ENCODE results near the gene IL16.

Gene IL16

GRCh38 chr15:81282911-81283310 is 86.2 kb downstream of the IL16 start:
- no peak for DNase-seq
- Histone ChIP-seq H3K4me3 (ENCODE audit: low read depth, low read length) (no peak overlapping the region), H3K36me3 (no peaks in the 10 kb centered on the region), H3K27me3 (no peaks in the 10 kb centered on the region), H3K4me1 (no peaks in the 10 kb centered on the region), H3K9me3 (no peaks in the 10 kb centered on the region)
- TF ChIP-seq CTCF (IDR thresholded peaks at IDR 0.05; ENCODE audit: low read depth, low read length) = no peak

DNA sequence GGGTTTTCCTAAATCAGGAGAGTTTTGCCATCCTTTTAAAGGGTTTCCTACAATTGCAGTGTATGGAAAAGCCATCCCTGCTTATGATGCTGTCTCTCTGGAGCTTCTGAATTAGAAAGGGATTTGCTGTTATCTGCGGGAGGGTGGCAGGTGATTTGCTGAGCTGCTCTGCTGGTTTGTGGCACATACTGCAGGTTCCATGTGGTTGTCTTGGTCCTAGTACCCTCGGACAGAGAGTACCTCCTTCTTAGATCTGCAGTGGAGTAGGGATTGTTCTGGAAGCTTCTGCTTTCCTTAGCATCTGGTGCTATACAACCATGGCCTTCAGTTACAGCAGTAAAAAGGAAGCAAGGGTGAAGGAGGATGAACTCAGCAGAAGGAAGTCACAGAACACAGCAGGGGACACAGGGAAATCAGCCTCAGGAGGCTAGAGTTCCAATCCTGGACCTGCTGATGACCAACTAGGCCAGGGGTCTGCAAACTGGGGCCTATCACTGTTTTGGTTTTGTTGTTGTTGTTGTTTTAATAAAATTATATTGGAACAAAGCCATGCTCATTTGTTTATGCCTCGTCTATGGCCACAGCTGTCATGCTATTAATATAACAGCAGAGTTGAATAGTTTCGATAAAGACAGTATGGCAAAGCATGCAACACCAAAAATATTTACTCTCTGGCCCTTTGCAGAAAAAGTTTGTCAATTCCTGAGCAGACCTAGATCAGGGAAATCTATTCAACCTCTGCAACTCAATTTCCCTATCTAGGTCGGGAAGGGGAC is 87.8 kb downstream of the IL16 start:
- no peak for TF ChIP-seq CTCF (IDR thresholded peaks at IDR 0.05; ENCODE audit: low read depth, low read length)
- Histone ChIP-seq H3K27me3 (no peaks in the 10 kb centered on the region), H3K4me3 (ENCODE audit: low read depth, low read length) (no peak overlapping the region), H3K4me1 (no peaks in the 10 kb centered on the region), H3K36me3 (no peaks in the 10 kb centered on the region), H3K9me3 (no peaks in the 10 kb centered on the region)
- no peak for DNase-seq

GRCh38 chr15:81285461-81285860 is 88.8 kb downstream of the IL16 start:
- Histone ChIP-seq H3K4me1 (no peaks in the 10 kb centered on the region), H3K4me3 (ENCODE audit: low read depth, low read length) (no peak overlapping the region), H3K9me3 (no peaks in the 10 kb centered on the region), H3K36me3 (no peaks in the 10 kb centered on the region), H3K27me3 (no peaks in the 10 kb centered on the region)
- no peak for DNase-seq
- no peak for TF ChIP-seq CTCF (IDR thresholded peaks at IDR 0.05; ENCODE audit: low read depth, low read length)

DNA sequence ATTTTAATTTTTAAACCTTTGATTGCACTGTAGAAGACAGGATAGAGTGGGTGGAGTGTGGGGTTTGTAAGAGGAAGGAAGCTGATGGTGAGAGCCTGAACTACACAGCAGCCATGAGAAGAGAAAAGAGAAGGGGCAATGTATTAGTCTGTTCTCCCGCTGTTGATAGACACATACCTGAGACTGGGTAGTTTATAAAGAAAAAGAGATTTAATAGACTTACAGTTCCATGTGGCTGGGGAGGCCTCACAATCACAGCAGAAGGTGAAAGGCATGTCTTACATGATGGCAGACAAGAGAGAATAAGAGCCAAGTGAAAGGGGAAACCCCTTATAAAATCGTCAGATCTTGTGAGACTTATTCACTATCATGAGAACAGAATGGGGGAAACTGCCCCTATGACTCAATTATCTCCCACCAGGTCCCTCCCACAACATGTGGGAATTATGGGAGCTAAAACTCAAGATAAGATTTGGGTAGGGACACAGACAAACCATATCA is 90.0 kb downstream of the IL16 start:
- Histone ChIP-seq H3K4me3 (ENCODE audit: low read depth, low read length) (no peak overlapping the region), H3K36me3 (no peaks in the 10 kb centered on the region), H3K27me3 (no peaks in the 10 kb centered on the region), H3K9me3 (no peaks in the 10 kb centered on the region), H3K4me1 (no peaks in the 10 kb centered on the region)
- no peak for DNase-seq
- no peak for TF ChIP-seq CTCF (IDR thresholded peaks at IDR 0.05; ENCODE audit: low read depth, low read length)

GRCh38 chr15:81288040-81288439 is 91.4 kb downstream of the IL16 start:
- no peaks in the 10 kb centered on the region for H3K9me3 ChIP-seq
- H3K4me3 ChIP-seq (ENCODE audit: low read depth, low read length) = no peak overlapping the region
- TF ChIP-seq CTCF (IDR thresholded peaks at IDR 0.05; ENCODE audit: low read depth, low read length) = no peak
- no peaks in the 10 kb centered on the region for H3K4me1 ChIP-seq
- DNase-seq = no peak
- H3K36me3 ChIP-seq = no peaks in the 10 kb centered on the region
- no peaks in the 10 kb centered on the region for H3K27me3 ChIP-seq

DNA sequence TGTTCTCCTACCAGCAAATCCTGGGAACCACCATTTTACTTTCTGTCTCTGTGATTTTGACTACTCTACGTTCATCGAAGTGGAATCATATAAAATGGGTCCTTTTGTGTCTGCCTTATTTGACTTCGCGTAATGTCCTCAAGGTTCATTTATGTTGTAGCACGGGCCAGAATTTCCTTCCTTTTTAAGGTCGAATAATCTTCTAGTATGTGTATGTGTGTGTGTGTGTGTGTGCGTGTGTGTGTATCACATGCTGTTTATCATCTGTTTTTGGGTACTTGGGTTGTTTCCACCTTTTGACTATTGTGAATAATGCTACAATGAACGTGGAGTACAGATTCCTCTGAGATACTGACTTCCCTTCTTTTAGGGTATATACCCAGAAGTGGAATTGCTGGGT is 91.9 kb downstream of the IL16 start:
- H3K27me3 ChIP-seq = no peaks in the 10 kb centered on the region
- H3K36me3 ChIP-seq = no peaks in the 10 kb centered on the region
- H3K4me3 ChIP-seq (ENCODE audit: low read depth, low read length) = no peak overlapping the region
- no peaks in the 10 kb centered on the region for H3K4me1 ChIP-seq
- no peaks in the 10 kb centered on the region for H3K9me3 ChIP-seq
- no peak for TF ChIP-seq CTCF (IDR thresholded peaks at IDR 0.05; ENCODE audit: low read depth, low read length)
- DNase-seq = no peak
